ENCODE results near the gene UBN2.

- TF ChIP-seq POLR2A (IDR thresholded peaks at IDR 0.05), result no peak
- TF ChIP-seq CTCF (IDR thresholded peaks at IDR 0.05), result no peak
Observed at GRCh38 chr7:139245401-139245800, 14.4 kb downstream of the UBN2 start.

All from prostate gland (tissue), 2 donors.